PC-3 (cell line): ENCODE measurements around the gene DCDC2B. TPM values are rescaled to one million over a fixed set of nuclear protein-coding genes. Genes with fewer than 3 reads are reported as not detected.
A peak's percentile ranks its signal among the peaks of the same experiment; 100 is the strongest.
"Not testable (repeated sequence)": the region's sequence is repeated elsewhere in the genome, so short reads cannot be mapped to it uniquely, and the experiment has no call there.

Experiments used
- ATAC-seq: fragments of 200-7000 bp; cut with Tn5 transposase; 2 replicates; pipeline ENCODE4 v1.9.1; 2020; ENCODE audit warnings: mild to moderate bottlenecking, moderate library complexity
- Bru-seq: library from RNA; stranded (reverse); fragments of 400-500 nt; gene quantifications from one replicate; lab custom pipeline; 2021; lab: Mats Ljungman, UMichigan
- BruChase-seq, 2 experiments: library from RNA; stranded (reverse); fragments of 400-500 nt; gene quantifications; one replicate each; lab custom pipeline; 2021; lab: Mats Ljungman, UMichigan
- BruUV-seq: library from RNA; stranded (reverse); fragments of 400-500 nt; replicated peaks from 2 replicates; lab custom pipeline; 2021; lab: Mats Ljungman, UMichigan
- CTCF ChIA-PET: fragments of 300-600 bp; sonication (Branson Sonifier 250); formaldehyde crosslinking; loops from one replicate; lab custom pipeline; 2022; ENCODE audit warnings: antibody characterized with exemption; lab: Charles Lee
- POLR2A ChIA-PET: fragments of 300-600 bp; sonication (Branson Sonifier 250); formaldehyde crosslinking; loops from one replicate; lab custom pipeline; 2022; ENCODE audit warnings: antibody characterized with exemption; ENCODE audit not compliant: unreplicated experiment; lab: Charles Lee
- DNase-seq: peaks from one replicate; pipeline ENCODE4 v3.0.0-alpha.2; 2015
- H2AFZ ChIP-seq: fragments of 300-600 bp; sonication (generic); 2 replicates; pipeline ENCODE4 v1.6.0; 2016; ENCODE audit warnings: antibody characterized with exemption, low read length
- H3F3A ChIP-seq: fragments of 300-600 bp; sonication (generic); one replicate; pipeline ENCODE4 v1.6.0; 2017; ENCODE audit warnings: antibody characterized with exemption, low read length, control low read depth, mild to moderate bottlenecking; ENCODE audit not compliant: unreplicated experiment
- H3K27ac ChIP-seq: fragments of 300-600 bp; sonication (generic); 2 replicates; pipeline ENCODE4 v1.5.1; 2016; ENCODE audit warnings: mild to moderate bottlenecking, low read length
- H3K27me3 ChIP-seq: fragments of 300-600 bp; sonication (generic); 2 replicates; pipeline ENCODE4 v1.6.1; 2016; ENCODE audit warnings: low read length, mixed read lengths
- H3K36me3 ChIP-seq: fragments of 300-600 bp; sonication (generic); 2 replicates; pipeline ENCODE4 v1.6.1; 2016; ENCODE audit warnings: low read depth, mixed run types, low read length, mixed read lengths
- H3K4me1 ChIP-seq: fragments of 300-600 bp; sonication (generic); 2 replicates; pipeline ENCODE4 v1.5.1; 2016; ENCODE audit warnings: low read length; ENCODE audit not compliant: insufficient read depth
- H3K4me2 ChIP-seq: fragments of 300-600 bp; sonication (generic); 2 replicates; pipeline ENCODE4 v1.6.0; 2016; ENCODE audit warnings: low read length
- H3K4me3 ChIP-seq: fragments of 300-600 bp; sonication (generic); 2 replicates; pipeline ENCODE4 v1.5.1; 2016; ENCODE audit warnings: mild to moderate bottlenecking, low read length, mixed read lengths
- H3K79me2 ChIP-seq: fragments of 300-600 bp; sonication (generic); 2 replicates; pipeline ENCODE4 v1.6.1; 2017; ENCODE audit warnings: low read length, mixed read lengths
- H3K9ac ChIP-seq: fragments of 300-600 bp; sonication (generic); 2 replicates; pipeline ENCODE4 v1.6.0; 2016; ENCODE audit warnings: mild to moderate bottlenecking, low read length
- H3K9me2 ChIP-seq: fragments of 300-600 bp; sonication (generic); replicated peaks from 2 replicates; pipeline ENCODE4 v1.6.1; 2016; ENCODE audit warnings: mixed run types, low read length, mixed read lengths
- H3K9me3 ChIP-seq: fragments of 300-600 bp; sonication (generic); 2 replicates; pipeline ENCODE4 v1.6.1; 2016; ENCODE audit warnings: low read length, mixed read lengths
- H4K20me1 ChIP-seq: fragments of 300-600 bp; sonication (generic); 2 replicates; pipeline ENCODE4 v1.6.1; 2016; ENCODE audit warnings: low read length, mixed read lengths
- EZH2 ChIP-seq: fragments of 300-600 bp; sonication (generic); IDR thresholded peaks from one replicate; pipeline ENCODE4 v1.6.1; 2017; ENCODE audit warnings: antibody characterized with exemption, mild to moderate bottlenecking, low read length; ENCODE audit not compliant: unreplicated experiment
- EZH2phosphoT487 ChIP-seq: fragments of 300-600 bp; sonication (generic); IDR thresholded peaks from 2 replicates; pipeline ENCODE4 v1.6.1; 2018; ENCODE audit warnings: mild to moderate bottlenecking, antibody characterized with exemption, low read length, borderline replicate concordance
- intact Hi-C: fragments of 100-400 bp; cut with micrococcal nuclease; formaldehyde crosslinking; loops from 2 replicates; pipeline ENCODE4 v1.9.0; 2023
- long read RNA-seq: library from polyadenylated mRNA; unstranded; transcript quantifications from one replicate; pipeline ENCODE4 v2.0.0, GENCODE V29; 2021; ENCODE audit not compliant: unreplicated experiment
- total RNA-seq: library from RNA; depleted of rRNA; stranded (reverse); fragments of >200 nt; gene quantifications from 2 replicates; pipeline ENCODE4 v1.2.3, GENCODE V29; 2014; rRNA removed
- TF ChIP-seq, protein P1 (sequence below): fragments of 300-600 bp; sonication (generic); conservative IDR thresholded peaks from 2 replicates; pipeline ENCODE4 v1.5.1; 2017; ENCODE audit warnings: antibody characterized with exemption, low read depth, mild to moderate bottlenecking, low read length

Gene DCDC2B
- not detected in 2 replicates for total RNA-seq
- percentile 17 among the genes with signal in this experiment for Bru-seq, nascent RNA
- percentile 29 among the genes with signal in this experiment for BruChase-seq, experiment 1, labeled RNA remaining after a 6-hour chase
- BruChase-seq, experiment 2, labeled RNA remaining after a 2-hour chase: percentile 15 among the genes with signal in this experiment
- long read RNA-seq, partial matches to known transcripts: 0 of 3 reads
- long read RNA-seq, other reads (novel, unspliced or antisense): 3 of 3 reads

DNA sequence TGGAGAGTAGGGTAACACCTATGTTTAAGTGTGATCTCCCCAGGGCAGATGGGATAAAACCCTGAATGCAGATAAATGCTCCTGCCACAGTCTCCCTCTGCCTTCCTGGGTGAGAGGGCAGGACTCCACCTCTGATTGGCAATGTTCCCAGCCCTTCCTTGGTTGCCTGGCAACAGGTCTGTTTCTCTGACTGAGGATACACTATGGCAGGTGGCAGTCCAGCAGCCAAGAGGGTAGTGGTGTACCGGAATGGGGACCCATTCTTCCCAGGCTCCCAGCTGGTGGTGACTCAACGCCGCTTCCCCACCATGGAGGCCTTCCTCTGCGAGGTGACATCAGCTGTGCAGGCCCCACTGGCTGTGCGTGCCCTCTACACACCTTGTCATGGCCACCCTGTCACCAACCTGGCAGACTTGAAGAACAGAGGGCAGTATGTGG, at the start of gene DCDC2B:
TSS of gene DCDC2B (plus strand) at position 199 of the 438 bp plus-strand sequence. CDS start at position 204, 5 bp downstream.
- no peaks in the 10 kb centered on the region for H4K20me1 ChIP-seq
- no peak within 1 kb of the TSS for H2AFZ ChIP-seq
- intact Hi-C loops: no loop called here
- peaks cover 19% of the 10 kb centered on the region; the same call in 1 of the 2 replicates for H3K4me1 ChIP-seq
- H3K9me2 ChIP-seq: no peaks in the 10 kb centered on the region
- H3K27me3 ChIP-seq: no peaks in the 10 kb centered on the region
- ChIA-PET CTCF (no interaction called here), POLR2A (no interaction called here)
- H3K4me3 ChIP-seq: no peak within 1 kb of the TSS
- BruUV-seq: no TSS peak
- H3K79me2 ChIP-seq: peaks cover 18% of the 10 kb centered on the region
- no peaks in the 10 kb centered on the region for H3F3A ChIP-seq
- ATAC-seq (peak; percentile 9), DNase-seq (peak; percentile 74)
- H3K36me3 ChIP-seq: peaks cover 5% of the 10 kb centered on the region; the same call in 1 of the 2 replicates
- no peaks in the 10 kb centered on the region for H3K9me3 ChIP-seq
- no peak within 1 kb of the TSS for H3K9ac ChIP-seq
- H3K4me2 ChIP-seq: no peak within 1 kb of the TSS
- H3K27ac ChIP-seq: no peak within 1 kb of the TSS
- TF ChIP-seq EZH2 (no peak), EZH2phosphoT487 (no peak)
- TF ChIP-seq, protein P1, sequence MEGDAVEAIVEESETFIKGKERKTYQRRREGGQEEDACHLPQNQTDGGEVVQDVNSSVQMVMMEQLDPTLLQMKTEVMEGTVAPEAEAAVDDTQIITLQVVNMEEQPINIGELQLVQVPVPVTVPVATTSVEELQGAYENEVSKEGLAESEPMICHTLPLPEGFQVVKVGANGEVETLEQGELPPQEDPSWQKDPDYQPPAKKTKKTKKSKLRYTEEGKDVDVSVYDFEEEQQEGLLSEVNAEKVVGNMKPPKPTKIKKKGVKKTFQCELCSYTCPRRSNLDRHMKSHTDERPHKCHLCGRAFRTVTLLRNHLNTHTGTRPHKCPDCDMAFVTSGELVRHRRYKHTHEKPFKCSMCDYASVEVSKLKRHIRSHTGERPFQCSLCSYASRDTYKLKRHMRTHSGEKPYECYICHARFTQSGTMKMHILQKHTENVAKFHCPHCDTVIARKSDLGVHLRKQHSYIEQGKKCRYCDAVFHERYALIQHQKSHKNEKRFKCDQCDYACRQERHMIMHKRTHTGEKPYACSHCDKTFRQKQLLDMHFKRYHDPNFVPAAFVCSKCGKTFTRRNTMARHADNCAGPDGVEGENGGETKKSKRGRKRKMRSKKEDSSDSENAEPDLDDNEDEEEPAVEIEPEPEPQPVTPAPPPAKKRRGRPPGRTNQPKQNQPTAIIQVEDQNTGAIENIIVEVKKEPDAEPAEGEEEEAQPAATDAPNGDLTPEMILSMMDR: no peak

DNA sequence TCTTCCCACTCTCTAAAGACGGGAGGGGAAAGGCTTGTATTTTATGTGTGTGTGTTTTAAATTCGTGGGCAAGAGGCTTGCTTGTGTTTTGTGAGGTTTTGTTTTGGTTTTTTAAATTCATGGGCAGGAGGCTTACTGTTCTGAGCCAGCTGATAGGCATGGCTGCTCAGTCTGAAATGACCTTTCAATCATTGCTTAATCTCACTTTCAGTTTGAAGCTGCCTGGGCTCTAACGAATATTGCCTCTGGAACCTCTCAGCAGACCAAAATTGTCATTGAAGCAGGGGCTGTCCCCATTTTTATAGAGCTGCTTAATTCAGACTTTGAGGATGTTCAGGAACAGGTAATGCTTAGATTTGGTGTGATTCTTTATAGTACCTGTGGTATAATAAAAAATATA, 49.7 kb upstream of the DCDC2B start:
- Histone ChIP-seq H3K4me2 (no peak overlapping the region), H3K4me3 (no peak overlapping the region), H3K79me2 (0 out of 2 replicates have a peak, but pooled peaks cover 3% of the 10 kb centered on the region), H3F3A (peaks cover 3% of the 10 kb centered on the region), H2AFZ (no peak overlapping the region), H3K36me3 (peaks cover 62% of the 10 kb centered on the region), H3K27me3 (no peaks in the 10 kb centered on the region), H3K9me2 (no peaks in the 10 kb centered on the region), H3K9me3 (no peaks in the 10 kb centered on the region), H3K4me1 (peaks cover 11% of the 10 kb centered on the region), H4K20me1 (no peaks in the 10 kb centered on the region), H3K27ac (no peak overlapping the region), H3K9ac (no peak overlapping the region)
- ATAC-seq: no peak
- intact Hi-C loops: no loop called here
- ChIA-PET POLR2A (no interaction called here), CTCF (no interaction called here)
- DNase-seq: no peak
- BruUV-seq: no TSS peak
- TF ChIP-seq, protein P1: no peak

DNA sequence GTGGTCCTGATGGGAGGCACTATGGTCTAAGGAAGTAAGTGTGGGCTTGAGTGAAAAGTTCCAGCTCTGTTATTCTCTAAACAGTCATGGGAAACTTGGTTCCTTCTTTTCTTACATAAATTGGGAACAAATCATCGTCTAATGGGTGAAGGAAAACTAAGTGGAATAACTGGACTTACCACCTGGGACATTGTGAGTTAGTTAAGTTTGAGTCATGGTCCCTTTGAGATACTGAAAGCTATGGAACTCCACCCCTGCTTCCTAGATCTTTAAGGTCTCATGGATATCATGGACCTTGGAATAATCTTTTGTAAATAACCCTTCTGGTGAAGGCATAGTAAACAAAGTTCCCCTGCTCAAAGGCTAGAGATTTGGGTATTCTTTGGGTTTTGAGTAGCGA, 45.5 kb upstream of the DCDC2B start:
- intact Hi-C loops: no loop called here
- Histone ChIP-seq H3F3A (peaks cover 3% of the 10 kb centered on the region), H3K9me3 (no peaks in the 10 kb centered on the region), H2AFZ (no peak overlapping the region), H3K4me3 (no peak overlapping the region), H3K79me2 (no peaks in the 10 kb centered on the region), H3K4me2 (0 out of 2 replicates have a peak overlapping the region, but pooled peaks have one; percentile 33), H3K9me2 (no peaks in the 10 kb centered on the region), H3K9ac (no peak overlapping the region), H3K36me3 (peaks cover 48% of the 10 kb centered on the region), H4K20me1 (no peaks in the 10 kb centered on the region), H3K4me1 (peaks cover 11% of the 10 kb centered on the region), H3K27ac (peak overlapping the region; percentile 35; the same call in 1 of the 2 replicates), H3K27me3 (no peaks in the 10 kb centered on the region)
- ATAC-seq (peak; percentile 53; the same call in 1 of the 2 replicates), DNase-seq (peak; percentile 71)
- no TSS peak for BruUV-seq
- POLR2A ChIA-PET: no interaction called here
- TF ChIP-seq, protein P1: no peak
- no peak for TF ChIP-seq EZH2
- TF ChIP-seq EZH2phosphoT487: no peak
- CTCF ChIA-PET: no interaction called here

DNA sequence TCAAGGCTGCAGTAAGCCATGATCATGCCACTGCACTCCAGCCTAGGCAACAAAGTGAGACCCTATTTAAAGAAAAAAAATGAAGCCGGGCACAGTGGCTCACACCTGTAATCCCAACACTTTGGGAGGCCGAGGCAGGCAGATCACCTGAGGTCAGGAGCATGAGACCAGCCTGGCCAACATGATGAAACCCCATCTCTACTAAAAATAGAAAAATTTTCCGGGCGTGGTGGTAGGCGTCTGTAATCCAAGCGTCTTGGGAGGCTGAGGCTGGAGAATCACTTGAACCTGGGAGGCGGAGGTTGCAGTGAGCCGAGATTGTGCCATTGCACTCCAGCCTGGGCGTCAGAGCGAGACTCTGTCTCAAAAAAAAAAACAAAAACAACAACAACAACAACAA, 43.3 kb upstream of the DCDC2B start:
- POLR2A ChIA-PET, DNase-seq, H3K27ac ChIP-seq, H4K20me1 ChIP-seq, H3K4me2 ChIP-seq, H3K9me2 ChIP-seq, H3F3A ChIP-seq, H3K9ac ChIP-seq, H3K27me3 ChIP-seq, H2AFZ ChIP-seq, BruUV-seq, H3K4me3 ChIP-seq, intact Hi-C loops, H3K9me3 ChIP-seq, H3K79me2 ChIP-seq, CTCF ChIA-PET, ATAC-seq: not testable (repeated sequence)
- H3K36me3 ChIP-seq: peaks cover 39% of the 10 kb centered on the region
- H3K4me1 ChIP-seq: peaks cover 11% of the 10 kb centered on the region
